Fibroblast of lung (primary cell): ENCODE measurements around the gene USP31. TPM values are rescaled to one million over a fixed set of nuclear protein-coding genes. Genes with fewer than 3 reads are reported as not detected.
A peak's percentile ranks its signal among the peaks of the same experiment; 100 is the strongest.

Source experiments
- DNase-seq, 2 donors: peaks; one replicate each; pipeline versions ENCODE4 v3.0.0 to v3.0.0-alpha.2; 2010; ENCODE audit warnings: low read depth in 2 of 2
- H2AFZ ChIP-seq: 2 replicates; pipeline ENCODE4 v1.5.1; 2012; ENCODE audit warnings: low read length, control low read depth, inconsistent platforms
- H3K27ac ChIP-seq: 2 replicates; pipeline ENCODE4 v1.5.1; 2011; ENCODE audit warnings: low read length, control low read depth; ENCODE audit not compliant: insufficient read depth
- H3K27me3 ChIP-seq: 2 replicates; pipeline ENCODE4 v1.5.1; 2011; ENCODE audit warnings: mild to moderate bottlenecking, low read length; ENCODE audit not compliant: control insufficient read depth, insufficient read depth
- H3K36me3 ChIP-seq: 2 replicates; pipeline ENCODE4 v1.5.1; 2011; ENCODE audit warnings: low read length; ENCODE audit not compliant: control insufficient read depth, insufficient read depth
- H3K4me1 ChIP-seq: 2 replicates; pipeline ENCODE4 v1.5.1; 2011; ENCODE audit warnings: low read length; ENCODE audit not compliant: control insufficient read depth, insufficient read depth; ENCODE audit errors: extremely low read depth
- H3K4me2 ChIP-seq: 2 replicates; pipeline ENCODE4 v1.5.1; 2011; ENCODE audit warnings: low read length, control low read depth; ENCODE audit not compliant: insufficient read depth; ENCODE audit errors: extremely low read depth
- H3K4me3 ChIP-seq, 4 experiments: fragments of 200-600 bp in 1 of 4; sonication (generic) in 1 of 4; replicated peaks in 1 of 4; 2 replicates each; pipeline ENCODE4 v1.5.1; 2011 to 2016; ENCODE audit warnings: low read length in 4 of 4, low read depth in 3 of 4, mild to moderate bottlenecking in 3 of 4, control low read depth in 2 of 4, inconsistent platforms in 1 of 4, mixed read lengths in 1 of 4; ENCODE audit not compliant: insufficient read depth in 1 of 4; ENCODE audit errors: control extremely low read depth in 1 of 4
- H3K79me2 ChIP-seq: 2 replicates; pipeline ENCODE4 v1.5.1; 2012; ENCODE audit warnings: mild to moderate bottlenecking, low read length, inconsistent platforms; ENCODE audit not compliant: control insufficient read depth, insufficient read depth
- H3K9ac ChIP-seq: 2 replicates; pipeline ENCODE4 v1.5.1; 2011; ENCODE audit warnings: mild to moderate bottlenecking, low read length, control low read depth; ENCODE audit not compliant: insufficient read depth
- H3K9me3 ChIP-seq: 2 replicates; pipeline ENCODE4 v1.5.1; 2012; ENCODE audit warnings: low read depth, low read length; ENCODE audit not compliant: control insufficient read depth, insufficient read depth
- H4K20me1 ChIP-seq: 2 replicates; pipeline ENCODE4 v1.5.1; 2011; ENCODE audit warnings: low read length; ENCODE audit not compliant: control insufficient read depth, insufficient read depth; ENCODE audit errors: extremely low read depth
- CTCF ChIP-seq, 2 donors: IDR thresholded peaks in 1 of 2; conservative IDR thresholded peaks in 1 of 2; 1 replicate in 1 of 2; 2 replicates in 1 of 2; pipeline ENCODE4 v1.5.1; 2011 to 2012; ENCODE audit warnings: low read length in 2 of 2, control low read depth in 1 of 2, inconsistent platforms in 1 of 2, low read depth in 1 of 2, mild to moderate bottlenecking in 1 of 2
- EZH2 ChIP-seq: IDR thresholded peaks from 2 replicates; pipeline ENCODE4 v1.5.1; 2012; ENCODE audit warnings: low read length, control low read depth, mild to moderate bottlenecking; ENCODE audit errors: missing control alignments
- polyA plus RNA-seq, 2 donors: library from polyadenylated mRNA; depleted of rRNA in 1 of 2; stranded (reverse) in 1 of 2; unstranded in 1 of 2; fragments of >200 nt; gene quantifications; 2 replicates each; pipeline ENCODE4 v1.2.1, GENCODE V29; 2011 to 2012; ENCODE audit warnings: missing spikeins in 1 of 2
- total RNA-seq: library from RNA; depleted of rRNA; stranded (reverse); fragments of >200 nt; gene quantifications from 2 replicates; pipeline ENCODE4 v1.2.1, GENCODE V29; 2014

The USP31 gene
- total and polyA plus RNA-seq, 2 donors (not counting 1 experiment from before 2014, with no cell fraction given), result 4.8 to 5.8 TPM

GRCh38 chr16:23026784-23027362, 122.4 kb downstream of the USP31 start:
- no peak overlapping the region for H2AFZ ChIP-seq
- H3K27me3 ChIP-seq, result no peaks in the 10 kb centered on the region
- H3K27ac ChIP-seq, result no peak overlapping the region
- H3K4me3 ChIP-seq, result no peak overlapping the region
- no peaks in the 10 kb centered on the region for H3K4me1 ChIP-seq
- no peak overlapping the region for H3K4me2 ChIP-seq
- H3K9me3 ChIP-seq, result no peaks in the 10 kb centered on the region
- no peak overlapping the region for H3K9ac ChIP-seq
- peak in 1 of 2 donors; percentile 10 for DNase-seq
- no peaks in the 10 kb centered on the region for H3K79me2 ChIP-seq
- H3K36me3 ChIP-seq, result no peaks in the 10 kb centered on the region
- TF ChIP-seq EZH2 (no peak), CTCF (conservative IDR thresholded peaks at IDR 0.05 in 1 of 2, IDR thresholded peaks at IDR 0.05 in 1 of 2; ENCODE audit: low read depth in 1 of 2, low read length in 2 of 2) (no peak)
- H4K20me1 ChIP-seq, result no peaks in the 10 kb centered on the region

- TF ChIP-seq EZH2, result no peak
- no peak for TF ChIP-seq CTCF (conservative IDR thresholded peaks at IDR 0.05 in 1 of 2, IDR thresholded peaks at IDR 0.05 in 1 of 2; ENCODE audit: low read depth in 1 of 2, low read length in 2 of 2)
- Histone ChIP-seq H4K20me1 (no peaks in the 10 kb centered on the region), H3K9ac (no peak overlapping the region), H3K9me3 (no peaks in the 10 kb centered on the region), H2AFZ (no peak overlapping the region), H3K79me2 (no peaks in the 10 kb centered on the region), H3K27ac (no peak overlapping the region), H3K4me1 (no peaks in the 10 kb centered on the region), H3K4me2 (no peak overlapping the region), H3K27me3 (no peaks in the 10 kb centered on the region), H3K36me3 (no peaks in the 10 kb centered on the region), H3K4me3 (no peak overlapping the region)
- no peak for DNase-seq
Measured at GRCh38 chr16:23025692-23026307, 123.5 kb downstream of the USP31 start.

DNA sequence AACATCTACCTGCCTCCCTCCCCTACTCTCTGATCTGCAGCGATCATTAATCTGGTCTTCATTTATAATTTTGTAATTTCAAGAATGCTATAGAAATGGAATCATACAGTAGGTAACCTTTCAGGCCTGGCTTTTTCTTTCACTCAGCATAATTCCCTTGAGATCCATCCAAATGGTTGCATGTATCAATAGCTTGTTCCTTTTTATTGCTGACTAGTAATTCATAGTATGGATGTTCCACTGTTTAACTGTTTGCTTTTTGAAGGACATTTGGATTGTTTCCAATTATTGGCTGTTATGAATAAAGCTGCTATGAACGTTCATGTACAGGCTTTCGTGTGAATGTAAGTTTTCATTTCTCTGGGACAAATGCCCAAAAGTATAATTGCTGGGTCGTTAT, 125.2 kb downstream of the USP31 start:
- Histone ChIP-seq H3K4me1 (no peaks in the 10 kb centered on the region), H3K36me3 (no peaks in the 10 kb centered on the region)

More for the DNA sequence above, 125.2 kb downstream of the USP31 start:
- no peak for DNase-seq
- Histone ChIP-seq H3K27me3 (no peaks in the 10 kb centered on the region), H3K9me3 (no peaks in the 10 kb centered on the region), H3K4me2 (no peak overlapping the region), H3K9ac (no peak overlapping the region), H3K27ac (no peak overlapping the region), H3K79me2 (no peaks in the 10 kb centered on the region), H3K4me3 (no peak overlapping the region), H2AFZ (no peak overlapping the region), H4K20me1 (no peaks in the 10 kb centered on the region)
- TF ChIP-seq EZH2 (no peak), CTCF (conservative IDR thresholded peaks at IDR 0.05 in 1 of 2, IDR thresholded peaks at IDR 0.05 in 1 of 2; ENCODE audit: low read depth in 1 of 2, low read length in 2 of 2) (no peak)
